Stimulated activated naive CD4-positive, alpha-beta T cell (primary cell): ENCODE results near the gene DZANK1.
A peak's percentile ranks its signal among the peaks of the same experiment; 100 is the strongest.
"Not testable (repeated sequence)": the region's sequence is repeated elsewhere in the genome, so short reads cannot be mapped to it uniquely, and the experiment has no call there.

ENCODE experiments used
- DNase-seq, 6 experiments: peaks; one replicate each; lab custom pipeline; 2025; lab: John Stamatoyannopoulos, UW

Gene DZANK1

GRCh38 chr20:18466894-18467730, at the start of gene DZANK1, which contains the start of gene POLR3F:
Gene DZANK1, minus strand, starts transcription at chr20:18467030. Its CDS starts 1,672 bp downstream, at chr20:18465358.
Gene POLR3F, plus strand, starts transcription at chr20:18467390. Its CDS starts 117 bp downstream, at chr20:18467507.
- DNase-seq: peak; percentile 82 to 98 (median 91)

GRCh38 chr20:18515973-18516372, 49.1 kb upstream of the DZANK1 start:
- DNase-seq: no peak

GRCh38 chr20:18514127-18514526, 47.3 kb upstream of the DZANK1 start:
- no peak for DNase-seq

GRCh38 chr20:18513208-18513607, 46.4 kb upstream of the DZANK1 start:
- DNase-seq: no peak

- DNase-seq: no peak
Measured at GRCh38 chr20:18511571-18511970, 44.7 kb upstream of the DZANK1 start.

- DNase-seq: peak; percentile 97 to 100 (median 98)
Measured at GRCh38 chr20:18507218-18508191, 40.7 kb upstream of the DZANK1 start, which contains the start of gene SEC23B. Gene SEC23B, plus strand, starts transcription at chr20:18507940. Its CDS starts 2,896 bp downstream, at chr20:18510836.

- peak in 1 of 6 experiments; percentile 35 for DNase-seq
Measured at GRCh38 chr20:18506744-18507143, 39.9 kb upstream of the DZANK1 start.

GRCh38 chr20:18504479-18505060, 37.7 kb upstream of the DZANK1 start:
- DNase-seq: no peak

- DNase-seq: not testable (repeated sequence)
Measured at GRCh38 chr20:18501672-18502071, 34.8 kb upstream of the DZANK1 start.

GRCh38 chr20:18497603-18498002, 30.8 kb upstream of the DZANK1 start:
- no peak for DNase-seq

- peak; percentile 44 to 69 (median 60) for DNase-seq
Measured at GRCh38 chr20:18496740-18497592, 30.1 kb upstream of the DZANK1 start, which contains the start of gene RBBP9. Gene RBBP9, minus strand, starts transcription at chr20:18497225. Its CDS starts 58 bp downstream, at chr20:18497167.

- no peak for DNase-seq
Measured at GRCh38 chr20:18496042-18496441, 29.2 kb upstream of the DZANK1 start.

- no peak for DNase-seq
Measured at GRCh38 chr20:18488301-18488700, 21.5 kb upstream of the DZANK1 start.

- no peak for DNase-seq
Measured at GRCh38 chr20:18481596-18481995, 14.8 kb upstream of the DZANK1 start.

- DNase-seq: no peak
Measured at GRCh38 chr20:18477821-18478220, 11.0 kb upstream of the DZANK1 start.

- no peak for DNase-seq
Measured at GRCh38 chr20:18477218-18477617, 10.4 kb upstream of the DZANK1 start.

- DNase-seq: no peak
Measured at GRCh38 chr20:18466574-18466893, 296 bp downstream of the DZANK1 start.

GRCh38 chr20:18465536-18466200, 1.2 kb downstream of the DZANK1 start:
- DNase-seq: no peak

- DNase-seq: no peak
Measured at GRCh38 chr20:18456600-18456999, 10.2 kb downstream of the DZANK1 start.

GRCh38 chr20:18443886-18444285, 22.9 kb downstream of the DZANK1 start:
- no peak for DNase-seq
